PC-9 (cell line): Measurements from ENCODE around the gene NOM1. TPM values are rescaled to one million over a fixed set of nuclear protein-coding genes. Genes with fewer than 3 reads are reported as not detected.

Experiments used
- BruUV-seq: library from RNA; stranded (reverse); fragments of 400-500 nt; replicated peaks from 2 replicates; lab custom pipeline; 2021; lab: Mats Ljungman, UMichigan
- CTCF ChIA-PET: fragments of 300-600 bp; sonication (Branson Sonifier 250); formaldehyde crosslinking; loops from one replicate; lab custom pipeline; 2022; ENCODE audit warnings: antibody characterized with exemption; lab: Charles Lee
- POLR2A ChIA-PET: fragments of 300-600 bp; sonication (Branson Sonifier 250); formaldehyde crosslinking; loops from one replicate; lab custom pipeline; 2022; ENCODE audit warnings: antibody characterized with exemption; ENCODE audit not compliant: unreplicated experiment; lab: Charles Lee
- DNase-seq, 2 experiments: peaks; one replicate each; pipeline versions ENCODE4 v3.0.0 to v3.0.0-alpha.2; 2015 to 2022; ENCODE audit warnings: mixed read lengths in 1 of 2
- H2AFZ ChIP-seq: fragments of 200-600 bp; sonication (generic); 2 replicates; pipeline ENCODE4 v1.8.1; 2017; ENCODE audit warnings: antibody characterized with exemption
- H3F3A ChIP-seq: fragments of 200-600 bp; sonication (generic); 2 replicates; pipeline ENCODE4 v1.8.1; 2017; ENCODE audit warnings: antibody characterized with exemption, mild to moderate bottlenecking, low read depth; ENCODE audit not compliant: insufficient read depth
- H3K27ac ChIP-seq: fragments of 200-600 bp; sonication (generic); 2 replicates; pipeline ENCODE4 v1.6.1; 2016; ENCODE audit warnings: mixed run types
- H3K27me3 ChIP-seq: fragments of 200-600 bp; sonication (generic); 2 replicates; pipeline ENCODE4 v1.6.1; 2016; ENCODE audit warnings: low read depth, mixed run types; ENCODE audit not compliant: insufficient read depth
- H3K36me3 ChIP-seq: fragments of 200-600 bp; sonication (generic); 2 replicates; pipeline ENCODE4 v1.6.1; 2016; ENCODE audit warnings: low read depth, mixed run types
- H3K4me1 ChIP-seq: fragments of 200-600 bp; sonication (generic); replicated peaks from 2 replicates; pipeline ENCODE4 v1.6.1; 2016; ENCODE audit warnings: mixed run types; ENCODE audit not compliant: insufficient read depth
- H3K4me2 ChIP-seq: fragments of 200-600 bp; sonication (generic); 2 replicates; pipeline ENCODE4 v1.6.1; 2017; ENCODE audit warnings: mixed run types
- H3K4me3 ChIP-seq: fragments of 200-600 bp; sonication (generic); 2 replicates; pipeline ENCODE4 v1.6.1; 2016; ENCODE audit warnings: mixed run types
- H3K79me2 ChIP-seq: fragments of 200-600 bp; sonication (generic); 2 replicates; pipeline ENCODE4 v1.6.1; 2017; ENCODE audit warnings: low read depth, mixed run types
- H3K9me2 ChIP-seq: fragments of 200-600 bp; sonication (generic); 2 replicates; pipeline ENCODE4 v1.8.1; 2017; ENCODE audit warnings: mild to moderate bottlenecking; ENCODE audit not compliant: insufficient read depth
- H3K9me3 ChIP-seq: fragments of 200-600 bp; sonication (generic); 2 replicates; pipeline ENCODE4 v1.8.1; 2016; ENCODE audit warnings: low read depth; ENCODE audit not compliant: insufficient read depth
- H4K20me1 ChIP-seq: fragments of 200-600 bp; sonication (generic); 2 replicates; pipeline ENCODE4 v1.8.1; 2017; ENCODE audit not compliant: insufficient read depth
- EZH2 ChIP-seq: fragments of 200-600 bp; sonication (generic); IDR thresholded peaks from 2 replicates; pipeline ENCODE4 v1.8.0; 2017; ENCODE audit warnings: antibody characterized with exemption, low read depth
- intact Hi-C: fragments of 100-400 bp; cut with micrococcal nuclease; formaldehyde crosslinking; loops from one replicate; pipeline ENCODE4 v1.10.0; 2022; ENCODE audit not compliant: unreplicated experiment
- total RNA-seq: library from RNA; stranded (reverse); gene quantifications from 2 replicates; pipeline ENCODE4 v1.2.3, GENCODE V29; 2021
- TF ChIP-seq, protein P1 (sequence below): fragments of 200-600 bp; sonication (generic); conservative IDR thresholded peaks from 2 replicates; pipeline ENCODE4 v1.6.1; 2017; ENCODE audit warnings: mixed run types, antibody characterized with exemption, mild to moderate bottlenecking, moderate library complexity

Gene NOM1
- total RNA-seq, 1 experiment from 2014 or later: 25.4 TPM

DNA sequence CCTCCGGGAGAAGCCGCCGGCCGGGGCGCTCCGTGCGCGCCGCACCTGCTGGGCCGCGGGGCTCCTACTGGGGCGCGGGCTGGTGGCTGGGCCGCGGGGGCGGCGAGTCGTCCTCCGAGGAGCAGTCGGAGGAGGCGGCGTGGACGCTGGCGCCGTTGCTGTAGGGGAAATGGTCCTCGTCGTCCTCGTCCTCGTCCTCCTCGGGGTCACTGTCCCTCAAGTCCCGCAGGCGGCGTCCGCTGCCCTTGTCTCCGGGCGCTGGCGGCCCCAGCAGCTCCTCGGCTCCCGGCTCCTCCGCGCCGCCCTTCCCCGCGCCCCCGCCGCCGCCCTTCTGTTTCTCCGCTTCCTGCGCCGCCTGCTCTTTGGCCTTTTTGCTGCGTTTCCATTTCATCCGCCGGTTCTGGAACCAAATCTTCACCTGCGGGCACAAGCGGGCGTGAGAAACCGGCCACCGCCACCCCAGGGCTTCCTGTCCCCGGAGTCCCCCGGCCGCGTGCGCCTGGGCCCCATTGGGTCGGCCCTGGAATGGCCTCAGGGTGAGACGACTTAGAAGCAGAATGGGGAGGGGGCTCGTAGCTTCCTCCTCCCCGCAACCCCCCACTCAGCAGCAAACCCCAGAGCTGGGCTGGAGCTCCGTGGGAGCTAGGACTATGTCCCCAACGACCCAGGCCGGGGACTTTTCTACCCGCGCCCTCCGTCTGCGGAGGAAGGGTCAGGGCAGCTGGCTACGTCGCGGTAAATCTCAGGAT is 56.1 kb downstream of the NOM1 start:
- Histone ChIP-seq H3K27ac (no peak overlapping the region), H4K20me1 (no peaks in the 10 kb centered on the region), H3K27me3 (no peaks in the 10 kb centered on the region), H3K79me2 (no peaks in the 10 kb centered on the region), H3K9me2 (no peaks in the 10 kb centered on the region), H3K9me3 (no peaks in the 10 kb centered on the region), H3K4me1 (peaks cover 12% of the 10 kb centered on the region), H2AFZ (no peak overlapping the region), H3K4me3 (no peak overlapping the region), H3K4me2 (no peak overlapping the region), H3F3A (0 out of 2 replicates have a peak, but pooled peaks cover 5% of the 10 kb centered on the region), H3K36me3 (no peaks in the 10 kb centered on the region)
- TF ChIP-seq EZH2: no peak
- TF ChIP-seq, protein P1, sequence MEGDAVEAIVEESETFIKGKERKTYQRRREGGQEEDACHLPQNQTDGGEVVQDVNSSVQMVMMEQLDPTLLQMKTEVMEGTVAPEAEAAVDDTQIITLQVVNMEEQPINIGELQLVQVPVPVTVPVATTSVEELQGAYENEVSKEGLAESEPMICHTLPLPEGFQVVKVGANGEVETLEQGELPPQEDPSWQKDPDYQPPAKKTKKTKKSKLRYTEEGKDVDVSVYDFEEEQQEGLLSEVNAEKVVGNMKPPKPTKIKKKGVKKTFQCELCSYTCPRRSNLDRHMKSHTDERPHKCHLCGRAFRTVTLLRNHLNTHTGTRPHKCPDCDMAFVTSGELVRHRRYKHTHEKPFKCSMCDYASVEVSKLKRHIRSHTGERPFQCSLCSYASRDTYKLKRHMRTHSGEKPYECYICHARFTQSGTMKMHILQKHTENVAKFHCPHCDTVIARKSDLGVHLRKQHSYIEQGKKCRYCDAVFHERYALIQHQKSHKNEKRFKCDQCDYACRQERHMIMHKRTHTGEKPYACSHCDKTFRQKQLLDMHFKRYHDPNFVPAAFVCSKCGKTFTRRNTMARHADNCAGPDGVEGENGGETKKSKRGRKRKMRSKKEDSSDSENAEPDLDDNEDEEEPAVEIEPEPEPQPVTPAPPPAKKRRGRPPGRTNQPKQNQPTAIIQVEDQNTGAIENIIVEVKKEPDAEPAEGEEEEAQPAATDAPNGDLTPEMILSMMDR: no peak
- no TSS peak for BruUV-seq
- CTCF ChIA-PET: no interaction called here
- POLR2A ChIA-PET: no interaction called here
- no peak for DNase-seq
- intact Hi-C loops: no loop called here

DNA sequence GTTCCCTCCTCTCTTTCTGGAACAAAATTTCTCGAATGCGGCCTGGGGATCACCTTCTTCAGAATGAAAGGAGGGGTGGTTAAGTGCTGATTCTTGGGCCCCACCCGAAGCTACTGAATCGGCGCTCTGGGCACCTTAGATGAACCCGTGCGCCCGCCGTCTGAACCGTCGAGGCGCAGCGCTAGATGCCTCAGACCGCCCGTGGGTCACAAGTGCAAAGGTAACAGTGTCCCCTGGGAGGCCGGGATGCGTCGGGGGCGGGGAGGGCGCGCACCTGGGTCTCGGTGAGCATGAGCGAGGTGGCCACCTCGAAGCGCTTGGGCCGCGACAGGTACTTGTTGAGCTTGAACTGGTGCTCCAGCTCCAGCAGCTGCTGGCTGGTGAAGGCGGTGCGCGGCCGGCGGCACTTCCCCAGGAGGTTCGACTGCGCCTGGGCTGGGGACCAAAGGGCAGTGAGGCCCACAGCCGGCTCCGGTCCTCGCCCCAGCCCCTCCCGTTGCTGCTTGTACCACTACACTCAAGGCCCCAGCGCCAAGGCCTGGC is 56.8 kb downstream of the NOM1 start:
- CTCF ChIA-PET: no interaction called here

DNA sequence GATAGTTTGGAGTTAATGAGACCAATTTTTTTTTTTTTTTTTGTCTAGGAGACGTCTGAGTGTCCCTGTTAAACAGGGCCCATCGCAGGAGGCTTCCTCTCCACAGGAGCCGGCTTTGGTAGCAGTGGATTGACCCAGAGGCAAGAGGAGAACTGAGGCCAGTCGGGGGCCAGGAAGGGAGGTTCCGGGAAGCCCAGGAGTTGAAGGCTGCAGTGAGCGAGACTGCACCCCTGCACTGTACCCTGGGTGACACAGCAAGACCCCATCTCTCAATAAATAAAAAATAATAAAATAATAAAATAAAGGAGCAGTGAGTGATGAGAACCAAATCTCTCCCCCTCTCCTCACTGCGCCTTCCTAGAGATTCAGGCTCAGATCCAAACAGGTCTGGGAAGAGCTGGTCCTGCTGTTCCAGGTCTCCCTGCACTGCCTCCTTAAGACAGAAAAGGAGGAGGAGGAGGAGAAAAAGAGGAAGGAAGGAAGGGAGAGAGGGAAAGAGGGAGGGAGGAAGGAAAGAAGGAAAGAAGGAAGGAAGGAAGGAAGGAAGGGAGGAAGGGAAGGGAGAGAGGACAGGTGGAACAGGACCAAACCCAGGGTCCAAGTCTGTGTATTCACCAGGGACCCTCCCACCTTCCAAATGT is 57.4 kb downstream of the NOM1 start:
- intact Hi-C loops: no loop called here
- CTCF ChIA-PET: no interaction called here
- POLR2A ChIA-PET: no interaction called here
- Histone ChIP-seq H3K9me3 (no peaks in the 10 kb centered on the region), H3F3A (0 out of 2 replicates have a peak, but pooled peaks cover 3% of the 10 kb centered on the region), H3K27me3 (no peaks in the 10 kb centered on the region), H3K4me1 (peaks cover 12% of the 10 kb centered on the region), H3K9me2 (no peaks in the 10 kb centered on the region), H3K4me2 (no peak overlapping the region), H3K4me3 (no peak overlapping the region), H3K36me3 (no peaks in the 10 kb centered on the region), H2AFZ (no peak overlapping the region), H3K79me2 (no peaks in the 10 kb centered on the region), H3K27ac (no peak overlapping the region), H4K20me1 (no peaks in the 10 kb centered on the region)
- BruUV-seq: no TSS peak
- TF ChIP-seq EZH2: no peak
- TF ChIP-seq, protein P1: no peak
- DNase-seq: no peak

More for the DNA sequence above, 56.8 kb downstream of the NOM1 start:
- no peak for DNase-seq
- Histone ChIP-seq H3K9me3 (no peaks in the 10 kb centered on the region), H3K4me2 (no peak overlapping the region), H3K27ac (no peak overlapping the region), H4K20me1 (no peaks in the 10 kb centered on the region), H3K9me2 (no peaks in the 10 kb centered on the region), H3K27me3 (no peaks in the 10 kb centered on the region), H3F3A (0 out of 2 replicates have a peak, but pooled peaks cover 5% of the 10 kb centered on the region), H3K4me3 (no peak overlapping the region), H2AFZ (no peak overlapping the region), H3K4me1 (peaks cover 6% of the 10 kb centered on the region), H3K79me2 (no peaks in the 10 kb centered on the region), H3K36me3 (no peaks in the 10 kb centered on the region)
- BruUV-seq: no TSS peak
- intact Hi-C loops: no loop called here
- TF ChIP-seq, protein P1: no peak
- TF ChIP-seq EZH2: no peak
- POLR2A ChIA-PET: no interaction called here
